ENCODE results near the gene WDFY4. TPM values are rescaled to one million over a fixed set of nuclear protein-coding genes. Genes with fewer than 3 reads are reported as not detected.

The WDFY4 gene
- polyA plus RNA-seq, 1 of the 3 experiments (the other 2 are of a cell fraction): not detected

GRCh38 chr10:48776005-48776522, 91.4 kb downstream of the WDFY4 start:
- H3K27ac ChIP-seq (ENCODE audit: low read depth in 2 of 2, low read length in 1 of 2): no peak overlapping the region
- ChIA-PET CTCF (no interaction called here), POLR2A (no interaction called here)
- TF ChIP-seq TEAD4 (IDR thresholded peaks at IDR 0.05; ENCODE audit: borderline replicate concordance, insufficient read depth): no peak
- no peak for TF ChIP-seq MAX (IDR thresholded peaks at IDR 0.05; ENCODE audit: low read depth)
- TF ChIP-seq RCOR1 (IDR thresholded peaks at IDR 0.05; ENCODE audit: low read length): no peak
- TF ChIP-seq FOXM1 (IDR thresholded peaks at IDR 0.05; ENCODE audit: low read depth): no peak
- no peak for TF ChIP-seq NRF1 (IDR thresholded peaks at IDR 0.05; ENCODE audit: low read depth, low read length)
- no peak for TF ChIP-seq JUND (IDR thresholded peaks at IDR 0.05)
- TF ChIP-seq, protein P1, sequence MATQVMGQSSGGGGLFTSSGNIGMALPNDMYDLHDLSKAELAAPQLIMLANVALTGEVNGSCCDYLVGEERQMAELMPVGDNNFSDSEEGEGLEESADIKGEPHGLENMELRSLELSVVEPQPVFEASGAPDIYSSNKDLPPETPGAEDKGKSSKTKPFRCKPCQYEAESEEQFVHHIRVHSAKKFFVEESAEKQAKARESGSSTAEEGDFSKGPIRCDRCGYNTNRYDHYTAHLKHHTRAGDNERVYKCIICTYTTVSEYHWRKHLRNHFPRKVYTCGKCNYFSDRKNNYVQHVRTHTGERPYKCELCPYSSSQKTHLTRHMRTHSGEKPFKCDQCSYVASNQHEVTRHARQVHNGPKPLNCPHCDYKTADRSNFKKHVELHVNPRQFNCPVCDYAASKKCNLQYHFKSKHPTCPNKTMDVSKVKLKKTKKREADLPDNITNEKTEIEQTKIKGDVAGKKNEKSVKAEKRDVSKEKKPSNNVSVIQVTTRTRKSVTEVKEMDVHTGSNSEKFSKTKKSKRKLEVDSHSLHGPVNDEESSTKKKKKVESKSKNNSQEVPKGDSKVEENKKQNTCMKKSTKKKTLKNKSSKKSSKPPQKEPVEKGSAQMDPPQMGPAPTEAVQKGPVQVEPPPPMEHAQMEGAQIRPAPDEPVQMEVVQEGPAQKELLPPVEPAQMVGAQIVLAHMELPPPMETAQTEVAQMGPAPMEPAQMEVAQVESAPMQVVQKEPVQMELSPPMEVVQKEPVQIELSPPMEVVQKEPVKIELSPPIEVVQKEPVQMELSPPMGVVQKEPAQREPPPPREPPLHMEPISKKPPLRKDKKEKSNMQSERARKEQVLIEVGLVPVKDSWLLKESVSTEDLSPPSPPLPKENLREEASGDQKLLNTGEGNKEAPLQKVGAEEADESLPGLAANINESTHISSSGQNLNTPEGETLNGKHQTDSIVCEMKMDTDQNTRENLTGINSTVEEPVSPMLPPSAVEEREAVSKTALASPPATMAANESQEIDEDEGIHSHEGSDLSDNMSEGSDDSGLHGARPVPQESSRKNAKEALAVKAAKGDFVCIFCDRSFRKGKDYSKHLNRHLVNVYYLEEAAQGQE (IDR thresholded peaks at IDR 0.05; ENCODE audit: low read depth, low read length): no peak
- no peak for TF ChIP-seq TAF1 (IDR thresholded peaks at IDR 0.05; ENCODE audit: borderline replicate concordance, low read depth, low read length)
- no peak for TF ChIP-seq RFX5 (IDR thresholded peaks at IDR 0.05; ENCODE audit: low read length)
- no peak overlapping the region for H2AFZ ChIP-seq (ENCODE audit: low read depth)
- H3K36me3 ChIP-seq (replicated peaks in 1 of 2; ENCODE audit: control insufficient read depth in 1 of 2, insufficient read depth in 2 of 2, low read length in 1 of 2): no peaks in the 10 kb centered on the region
- no peaks in the 10 kb centered on the region for H3K4me1 ChIP-seq (ENCODE audit: control insufficient read depth in 1 of 2, insufficient read depth in 2 of 2, low read depth in 1 of 2, low read length in 1 of 2)
- H3K4me3 ChIP-seq (ENCODE audit: low read depth in 2 of 2, low read length in 1 of 2): no peak overlapping the region
- no peak for DNase-seq
- H3K9ac ChIP-seq: no peak overlapping the region
- H3F3A ChIP-seq (replicated peaks; ENCODE audit: insufficient read depth): no peaks in the 10 kb centered on the region
- 37% methylated on average over 5 of the region's 5 CpGs for WGBS (ENCODE audit: low lambda C conversion rate)
- H3K79me2 ChIP-seq (ENCODE audit: insufficient read depth): no peaks in the 10 kb centered on the region
- no peaks in the 10 kb centered on the region for H3K9me3 ChIP-seq
- no peaks in the 10 kb centered on the region for H4K20me1 ChIP-seq (ENCODE audit: insufficient read depth)
- no peaks in the 10 kb centered on the region for H3K9me2 ChIP-seq
- no peak overlapping the region for H3K4me2 ChIP-seq
- H3K27me3 ChIP-seq (ENCODE audit: insufficient read depth): no peaks in the 10 kb centered on the region

DNA sequence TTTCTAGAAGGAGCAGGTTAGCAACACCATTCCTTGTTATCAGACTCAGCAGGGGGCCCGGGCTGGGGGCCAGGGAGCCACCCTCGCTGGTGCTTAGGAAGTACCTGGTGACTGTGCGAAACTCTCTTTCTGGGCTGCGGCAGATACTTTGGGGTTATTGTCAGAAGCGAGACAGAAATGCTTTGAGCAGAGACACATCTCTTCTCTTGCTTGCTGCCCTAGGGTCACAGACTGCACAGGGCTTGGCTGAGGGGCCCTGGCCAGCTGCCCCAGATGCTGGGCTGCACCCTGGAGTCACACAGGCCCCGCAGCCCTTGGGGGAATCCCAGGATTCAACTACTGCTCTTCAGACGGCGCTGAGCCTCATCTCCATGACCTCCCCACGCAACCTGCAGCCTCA, 91.9 kb downstream of the WDFY4 start:
- H3K9ac ChIP-seq: no peak overlapping the region
- TF ChIP-seq JUND (IDR thresholded peaks at IDR 0.05) (no peak), MAX (IDR thresholded peaks at IDR 0.05; ENCODE audit: low read depth) (no peak), MXI1 (IDR thresholded peaks at IDR 0.05; ENCODE audit: low read depth, low read length) (no peak), CHD2 (IDR thresholded peaks at IDR 0.05; ENCODE audit: low read length, partially characterized antibody) (no peak), TCF12 (IDR thresholded peaks at IDR 0.05) (no peak), EP300 (IDR thresholded peaks at IDR 0.05; ENCODE audit: borderline replicate concordance in 1 of 2, low read depth in 1 of 2, low read length in 1 of 2) (no peak), SMC3 (IDR thresholded peaks at IDR 0.05; ENCODE audit: low read depth, low read length) (no peak), POLR2AphosphoS5 (IDR thresholded peaks at IDR 0.05; ENCODE audit: low read depth, low read length) (no peak), TEAD4 (IDR thresholded peaks at IDR 0.05; ENCODE audit: borderline replicate concordance, insufficient read depth) (no peak), CTCF (IDR thresholded peaks at IDR 0.05) (no peak), GATA2 (CRISPR knock-in tag; IDR thresholded peaks at IDR 0.05) (no peak), MEF2A (IDR thresholded peaks at IDR 0.05; ENCODE audit: borderline replicate concordance, low read depth) (no peak)
- TF ChIP-seq, protein P2, sequence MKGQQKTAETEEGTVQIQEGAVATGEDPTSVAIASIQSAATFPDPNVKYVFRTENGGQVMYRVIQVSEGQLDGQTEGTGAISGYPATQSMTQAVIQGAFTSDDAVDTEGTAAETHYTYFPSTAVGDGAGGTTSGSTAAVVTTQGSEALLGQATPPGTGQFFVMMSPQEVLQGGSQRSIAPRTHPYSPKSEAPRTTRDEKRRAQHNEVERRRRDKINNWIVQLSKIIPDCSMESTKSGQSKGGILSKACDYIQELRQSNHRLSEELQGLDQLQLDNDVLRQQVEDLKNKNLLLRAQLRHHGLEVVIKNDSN (IDR thresholded peaks at IDR 0.05; ENCODE audit: borderline replicate concordance, low read depth): no peak
- H3K27ac ChIP-seq (ENCODE audit: low read depth in 2 of 2, low read length in 1 of 2): no peak overlapping the region
- CTCF ChIA-PET: no interaction called here
- no peak overlapping the region for H3K4me3 ChIP-seq (ENCODE audit: low read depth in 2 of 2, low read length in 1 of 2)
- no peak overlapping the region for H2AFZ ChIP-seq (ENCODE audit: low read depth)
- no peaks in the 10 kb centered on the region for H3K27me3 ChIP-seq (ENCODE audit: insufficient read depth)
- 0% methylated on average over 1 of the region's 9 CpGs for WGBS (ENCODE audit: low lambda C conversion rate)
- POLR2A ChIA-PET: no interaction called here
- H3K4me1 ChIP-seq (ENCODE audit: control insufficient read depth in 1 of 2, insufficient read depth in 2 of 2, low read depth in 1 of 2, low read length in 1 of 2): no peaks in the 10 kb centered on the region
- H3F3A ChIP-seq (replicated peaks; ENCODE audit: insufficient read depth): no peaks in the 10 kb centered on the region
- H3K4me2 ChIP-seq: no peak overlapping the region
- no peak for DNase-seq
- no peaks in the 10 kb centered on the region for H3K79me2 ChIP-seq (ENCODE audit: insufficient read depth)
- H3K9me2 ChIP-seq: no peaks in the 10 kb centered on the region
- H3K9me3 ChIP-seq: no peaks in the 10 kb centered on the region
- H3K36me3 ChIP-seq (replicated peaks in 1 of 2; ENCODE audit: control insufficient read depth in 1 of 2, insufficient read depth in 2 of 2, low read length in 1 of 2): no peaks in the 10 kb centered on the region
- H4K20me1 ChIP-seq (ENCODE audit: insufficient read depth): no peaks in the 10 kb centered on the region
